Forelimb muscle (tissue), 1 donor: Measurements from ENCODE around the gene GINS2. TPM values are rescaled to one million over a fixed set of nuclear protein-coding genes. Genes with fewer than 3 reads are reported as not detected.

Source experiments
- DNase-seq: peaks from one replicate; pipeline ENCODE4 v3.0.0-alpha.2; 2013; ENCODE audit warnings: low read depth
- polyA plus RNA-seq: library from polyadenylated mRNA; unstranded; fragments of 120-200 nt; gene quantifications from one replicate; pipeline ENCODE4 v1.2.1, GENCODE V29; 2013; ENCODE audit not compliant: insufficient read length

Gene GINS2
- polyA plus RNA-seq, 1 donor: 7.4 TPM

GRCh38 chr16:85689950-85690320 is 1.2 kb upstream of the GINS2 start:
- no peak for DNase-seq

- no peak for DNase-seq
Measured at GRCh38 chr16:85689285-85689949, 663 bp upstream of the GINS2 start.

DNA sequence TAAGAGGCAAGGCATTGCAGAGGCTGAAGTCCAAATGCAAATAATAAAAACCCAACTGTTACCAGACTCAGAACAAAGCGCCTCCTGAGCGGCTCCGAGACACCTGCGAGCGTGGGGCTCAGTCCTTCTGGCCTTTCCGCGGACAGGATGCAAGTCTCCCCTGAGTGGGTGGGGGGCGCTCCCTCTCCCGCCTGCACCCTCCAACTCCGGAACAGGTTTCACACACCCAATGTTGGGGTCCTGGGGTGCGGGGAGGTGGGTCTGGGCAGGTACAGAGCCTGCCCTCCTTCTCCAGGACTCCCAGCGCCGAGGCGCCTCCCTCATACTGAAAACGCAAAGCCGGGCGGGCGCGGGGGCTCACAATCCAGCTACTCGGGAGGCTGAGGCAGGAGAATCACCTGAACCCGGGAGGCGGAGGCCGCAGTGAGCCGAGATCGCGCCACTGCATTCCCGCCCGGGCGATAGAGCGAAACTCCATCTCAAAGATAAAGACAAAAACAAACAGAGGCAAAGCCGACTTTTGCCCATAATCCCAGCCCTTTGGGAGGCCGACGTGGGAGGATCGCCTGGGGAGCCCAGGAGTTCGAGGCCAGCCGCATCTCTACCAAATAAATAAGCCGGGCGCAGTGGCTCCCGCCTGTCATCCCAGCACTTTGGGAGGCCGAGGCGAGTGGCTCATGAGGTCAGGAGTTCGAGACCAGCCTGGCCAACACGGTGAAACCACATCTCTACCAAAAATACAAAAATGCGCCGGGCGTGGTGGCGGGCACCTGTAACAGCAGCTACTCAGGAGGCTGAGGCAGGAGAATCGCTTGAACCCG is 893 bp downstream of the GINS2 start:
- DNase-seq: no peak

GRCh38 chr16:85686912-85687591 is 1.7 kb downstream of the GINS2 start:
- DNase-seq: no peak

GRCh38 chr16:85685251-85685650 is 3.5 kb downstream of the GINS2 start:
- no peak for DNase-seq

DNA sequence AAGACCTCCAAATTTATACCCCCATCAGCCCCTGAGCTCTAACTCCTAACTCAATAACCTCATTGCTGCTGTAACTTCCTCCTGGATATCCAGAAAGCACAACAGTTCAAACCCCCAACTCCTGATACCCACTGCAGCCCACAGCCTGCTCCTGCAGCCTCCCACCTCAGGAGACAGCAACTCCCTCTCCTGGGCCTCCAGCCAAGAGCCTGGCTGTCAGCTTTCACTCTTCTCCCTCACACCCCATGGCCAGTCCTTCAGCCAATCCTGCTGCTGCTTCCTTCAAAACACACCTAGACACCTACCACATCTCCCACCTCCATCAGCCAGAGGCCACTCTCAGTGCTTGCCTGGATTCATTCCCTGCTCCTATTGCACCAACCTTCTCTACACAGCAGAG is 5.4 kb downstream of the GINS2 start:
- no peak for DNase-seq

DNA sequence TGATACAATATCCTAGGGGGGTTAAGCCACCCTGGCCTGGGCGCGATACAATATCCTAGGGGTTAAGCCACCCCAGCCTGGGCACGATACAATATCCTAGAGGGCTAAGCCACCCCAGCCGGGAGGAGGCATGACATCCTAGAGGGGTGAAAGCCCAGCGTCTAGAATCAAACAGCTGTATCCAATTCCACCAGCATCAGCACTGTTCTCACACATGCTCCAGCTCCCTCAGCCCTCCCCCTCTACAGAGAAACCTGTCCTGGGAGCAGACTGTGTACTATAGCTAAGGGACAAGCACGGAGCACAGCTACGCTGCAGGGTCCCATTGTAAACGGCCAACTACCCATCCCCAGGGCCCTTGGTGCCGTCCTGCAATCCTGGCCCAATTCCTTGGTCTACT is 6.2 kb downstream of the GINS2 start:
- DNase-seq: no peak

- no peak for DNase-seq
Measured at GRCh38 chr16:85681255-85681654, 7.5 kb downstream of the GINS2 start.

- no peak for DNase-seq
Measured at GRCh38 chr16:85680352-85680944, 8.3 kb downstream of the GINS2 start.

DNA sequence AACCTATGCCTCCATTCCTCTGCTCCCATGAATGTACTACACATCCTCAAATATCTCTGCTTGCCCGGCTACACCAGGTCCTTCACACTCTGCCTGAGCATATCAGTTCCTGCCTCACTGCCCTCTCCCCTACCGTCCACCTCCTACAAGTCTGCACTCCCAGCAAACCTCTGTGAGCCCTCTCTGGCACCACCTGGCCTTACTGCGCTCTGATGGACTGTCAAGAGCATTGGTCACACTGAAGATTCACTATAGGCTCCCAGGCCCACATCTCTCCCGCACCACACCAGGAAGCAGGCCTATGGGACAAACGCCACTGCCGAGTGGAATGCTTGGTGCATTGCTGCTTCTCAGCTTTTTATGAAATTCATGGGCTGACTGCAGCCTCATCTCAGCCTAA is 8.9 kb downstream of the GINS2 start:
- DNase-seq: no peak

DNA sequence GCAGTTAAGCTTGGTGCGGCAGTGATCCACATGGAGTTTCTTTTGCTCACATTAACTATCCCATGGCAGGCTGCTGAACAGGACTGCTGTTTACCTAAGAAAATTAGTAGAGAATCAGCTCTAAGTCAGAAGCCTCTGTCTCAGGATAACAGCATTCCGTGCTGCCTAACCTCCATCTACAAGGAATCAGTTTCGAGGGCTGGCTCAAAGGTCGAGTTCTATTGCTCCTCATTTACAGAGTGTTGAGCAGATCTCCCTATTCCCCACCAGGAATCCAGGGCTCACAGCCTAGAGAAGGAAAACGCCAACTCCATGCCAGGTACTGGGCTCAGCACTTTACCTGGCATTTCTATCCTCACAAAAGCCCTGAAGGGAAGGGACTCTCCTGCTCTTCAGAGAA is 9.9 kb downstream of the GINS2 start:
- DNase-seq: no peak

DNA sequence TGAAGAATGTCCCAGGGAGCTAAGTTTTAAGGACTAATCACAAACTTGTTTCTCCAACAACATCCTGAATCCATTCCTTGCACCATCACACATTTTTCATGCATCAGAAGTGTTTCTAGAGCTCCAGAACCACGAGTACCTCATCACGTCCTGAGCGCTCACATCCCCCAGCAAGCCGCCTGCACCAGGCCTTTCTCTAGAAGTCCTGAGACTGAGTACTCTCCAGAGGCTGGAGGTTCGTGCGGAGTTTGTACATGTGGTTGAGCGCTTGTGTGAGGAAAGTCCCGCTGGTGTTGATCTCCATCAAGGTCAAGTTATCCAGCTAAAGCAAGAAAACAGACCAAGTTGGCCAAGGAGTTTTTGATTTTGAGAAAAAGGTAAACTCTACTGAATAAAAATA is 10.7 kb downstream of the GINS2 start:
- no peak for DNase-seq

GRCh38 chr16:85677383-85677967 is 11.3 kb downstream of the GINS2 start:
- DNase-seq: no peak

- DNase-seq: no peak
Measured at GRCh38 chr16:85676466-85676865, 12.3 kb downstream of the GINS2 start.

GRCh38 chr16:85675251-85675874 is 13.4 kb downstream of the GINS2 start:
- no peak for DNase-seq

DNA sequence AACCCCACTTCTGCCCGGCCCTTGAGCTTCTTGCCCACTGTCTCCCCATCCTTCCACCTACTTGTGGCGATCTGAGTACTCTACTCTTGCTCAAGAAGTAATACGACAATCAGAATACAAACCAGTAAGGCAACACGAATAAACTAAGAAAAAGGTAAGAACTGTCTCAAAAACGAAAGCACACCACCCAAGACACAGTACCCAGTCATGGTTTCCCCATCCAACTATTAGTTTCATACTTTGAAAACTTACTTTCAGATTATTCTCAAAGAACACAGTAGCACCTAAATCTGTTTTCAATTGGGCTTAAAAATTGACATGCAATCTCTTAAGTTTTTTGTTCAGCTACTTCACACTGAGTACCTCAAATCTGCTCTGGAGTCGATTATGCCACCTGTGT is 13.9 kb downstream of the GINS2 start:
- DNase-seq: no peak

GRCh38 chr16:85674418-85674755 is 14.4 kb downstream of the GINS2 start:
- no peak for DNase-seq

DNA sequence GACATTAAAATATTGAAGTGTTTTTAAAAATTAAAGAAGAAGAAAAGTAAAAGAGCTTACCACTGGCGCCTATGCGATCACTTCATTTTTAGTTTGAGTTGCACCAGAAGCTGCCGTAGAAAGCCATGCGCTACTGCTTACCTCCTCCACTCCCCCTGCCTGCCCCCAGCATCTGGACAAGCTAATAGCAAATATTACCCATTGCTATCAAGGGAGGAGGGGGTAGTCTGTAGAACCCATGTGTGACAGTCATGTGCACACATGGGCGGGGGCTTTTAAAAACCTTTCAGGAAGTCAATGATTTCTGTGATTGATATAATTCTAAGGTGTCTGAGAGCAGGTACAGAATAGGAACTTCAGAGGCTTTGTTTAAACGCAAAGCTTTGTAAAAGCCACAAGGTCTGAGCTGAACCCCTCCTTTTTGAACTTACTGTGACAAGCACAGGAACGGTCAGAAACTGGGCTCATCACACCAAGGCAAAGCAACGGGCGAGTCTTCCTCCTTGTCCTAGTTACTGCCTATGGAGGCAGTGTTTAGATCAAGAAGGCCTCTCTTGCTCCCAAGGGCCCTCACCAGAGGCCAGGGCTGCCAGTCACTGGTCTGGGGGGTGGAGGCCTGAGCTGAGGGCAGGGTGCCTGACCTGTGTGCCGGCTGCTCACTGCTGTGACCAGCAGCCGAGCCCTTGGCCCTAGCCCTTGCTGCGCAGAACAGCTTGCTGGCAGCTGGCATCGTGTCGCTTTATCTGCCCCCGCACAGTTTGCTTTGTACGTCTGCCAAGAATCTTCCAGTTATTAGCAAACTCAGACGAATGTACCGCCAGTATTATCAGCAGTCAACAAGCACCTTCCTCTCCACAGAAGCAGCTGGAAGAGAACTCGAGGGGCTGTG is 15.0 kb downstream of the GINS2 start:
- DNase-seq: no peak

DNA sequence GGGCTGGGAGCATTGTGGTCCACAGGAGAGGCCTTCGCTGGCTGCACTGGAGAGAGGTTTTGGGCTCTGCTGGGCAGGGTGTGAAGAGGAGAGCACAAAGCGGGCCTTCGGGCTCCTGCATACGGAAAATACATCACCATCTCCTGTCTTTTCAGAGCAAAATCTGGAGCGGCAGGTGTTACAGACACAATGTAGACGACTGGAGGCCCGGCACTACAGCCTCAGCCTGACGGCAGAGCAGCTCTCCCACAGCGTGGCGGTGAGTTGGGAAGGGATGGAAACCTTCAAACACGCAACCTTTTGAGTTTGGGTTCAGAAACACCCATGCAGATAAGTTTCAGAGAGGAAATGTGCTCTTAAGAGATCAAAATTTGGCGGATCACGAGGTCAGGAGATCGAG is 17.9 kb downstream of the GINS2 start:
- no peak for DNase-seq

DNA sequence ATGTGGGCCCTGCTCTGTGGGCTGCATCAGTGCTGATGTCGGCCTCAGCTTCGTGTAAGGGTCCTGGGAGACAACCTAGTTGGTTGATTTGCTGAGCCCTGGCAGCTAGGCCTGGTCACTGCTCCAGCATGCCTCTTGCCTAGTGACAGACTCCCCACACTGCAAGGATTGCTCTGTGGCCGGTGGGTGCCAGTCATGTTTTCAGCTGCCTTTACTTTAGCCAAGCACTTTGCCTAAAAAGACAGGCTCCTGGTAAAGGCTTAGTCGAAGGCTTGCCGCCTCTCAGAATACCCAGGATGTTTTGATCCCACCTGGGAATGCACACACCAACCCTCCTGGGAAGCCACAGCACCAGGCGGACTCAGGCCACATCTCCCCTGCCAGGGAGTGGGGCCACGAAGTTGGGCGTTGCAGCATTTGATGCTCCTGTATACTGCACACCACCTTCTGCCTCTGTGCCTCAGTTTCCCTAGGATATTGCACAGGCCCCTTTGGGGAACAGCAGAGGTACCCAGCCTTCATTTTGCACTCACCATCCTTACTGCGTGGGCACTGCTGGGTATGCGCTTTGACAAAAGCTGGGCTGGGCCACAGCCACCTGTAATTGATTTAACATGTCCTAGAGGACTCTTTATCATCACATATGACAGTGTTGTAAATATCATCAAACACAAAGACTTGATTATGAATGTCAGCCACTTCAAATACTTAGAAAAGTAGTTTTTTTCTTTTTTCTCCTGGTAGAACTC is 19.9 kb downstream of the GINS2 start:
- DNase-seq: no peak
